ENCODE results near the gene KIF2B.
"Not testable (repeated sequence)": the region's sequence is repeated elsewhere in the genome, so short reads cannot be mapped to it uniquely, and the experiment has no call there.

The KIF2B gene

GRCh38 chr17:53822764-53823163 lies at the start of gene KIF2B:
Gene KIF2B (plus strand): TSS chr17:53822927. CDS start chr17:53823034, 107 bp downstream.
- DNase-seq: no peak

- DNase-seq: no peak
Measured at GRCh38 chr17:53780320-53780719, 42.4 kb upstream of the KIF2B start.

- DNase-seq: no peak
Measured at GRCh38 chr17:53791551-53791950, 31.2 kb upstream of the KIF2B start.

GRCh38 chr17:53792451-53792850 lies 30.3 kb upstream of the KIF2B start:
- no peak for DNase-seq

- DNase-seq: no peak
Measured at GRCh38 chr17:53792997-53793396, 29.7 kb upstream of the KIF2B start.

GRCh38 chr17:53794875-53795274 lies 27.9 kb upstream of the KIF2B start:
- DNase-seq: no peak

GRCh38 chr17:53796642-53797041 lies 26.1 kb upstream of the KIF2B start:
- DNase-seq: no peak

GRCh38 chr17:53797501-53797900 lies 25.2 kb upstream of the KIF2B start:
- DNase-seq: no peak

- DNase-seq: no peak
Measured at GRCh38 chr17:53804437-53804836, 18.3 kb upstream of the KIF2B start.

GRCh38 chr17:53806473-53806872 lies 16.3 kb upstream of the KIF2B start:
- DNase-seq: no peak

GRCh38 chr17:53807286-53807685 lies 15.4 kb upstream of the KIF2B start:
- DNase-seq: no peak

GRCh38 chr17:53818271-53818670 lies 4.5 kb upstream of the KIF2B start:
- no peak for DNase-seq

GRCh38 chr17:53818929-53819328 lies 3.8 kb upstream of the KIF2B start:
- no peak for DNase-seq

- DNase-seq: no peak
Measured at GRCh38 chr17:53819956-53820355, 2.8 kb upstream of the KIF2B start.

- DNase-seq: no peak
Measured at GRCh38 chr17:53823341-53824050, 769 bp downstream of the KIF2B start.

- not testable (repeated sequence) for DNase-seq
Measured at GRCh38 chr17:53834771-53835170, 12.0 kb downstream of the KIF2B start.

GRCh38 chr17:53837131-53837530 lies 14.4 kb downstream of the KIF2B start:
- DNase-seq: no peak

GRCh38 chr17:53844491-53845107 lies 21.9 kb downstream of the KIF2B start:
- DNase-seq: no peak

- not testable (repeated sequence) for DNase-seq
Measured at GRCh38 chr17:53871128-53871527, 48.4 kb downstream of the KIF2B start.

All from CD4-positive, alpha-beta T cell treated with Interleukin-10 for 1 hour (primary cell).